HCT116 (cell line): Measurements from ENCODE around the gene SGSH.

Source experiments
- EZH2 ChIP-seq: fragments of 200-600 bp; sonication (generic); IDR thresholded peaks from 2 replicates; pipeline ENCODE4 v1.6.1; 2017; ENCODE audit warnings: antibody characterized with exemption, mixed run types
- POLR2A ChIP-seq: IDR thresholded peaks from 2 replicates; pipeline ENCODE4 v1.7.0; 2011; ENCODE audit warnings: borderline replicate concordance; ENCODE audit not compliant: insufficient read depth, insufficient read length; ENCODE audit errors: extremely low read depth
- RAD21 ChIP-seq: IDR thresholded peaks from 2 replicates; pipeline ENCODE4 v1.6.1; 2012; ENCODE audit warnings: low read depth, mild to moderate bottlenecking
- TF ChIP-seq, protein P1 (sequence below), 3 experiments: fragments of 200-600 bp in 1 of 3; sonication (generic) in 1 of 3; IDR thresholded peaks in 2 of 3; conservative IDR thresholded peaks in 1 of 3; 2 replicates each; pipeline ENCODE4 v1.5.1; 2012 to 2017; ENCODE audit warnings: low read depth in 2 of 3, low read length in 2 of 3, antibody characterized with exemption in 1 of 3, borderline replicate concordance in 1 of 3, control low read depth in 1 of 3, mild to moderate bottlenecking in 1 of 3, mixed read lengths in 1 of 3, mixed run types in 1 of 3, moderate library complexity in 1 of 3; ENCODE audit not compliant: insufficient read depth in 1 of 3

DNA sequence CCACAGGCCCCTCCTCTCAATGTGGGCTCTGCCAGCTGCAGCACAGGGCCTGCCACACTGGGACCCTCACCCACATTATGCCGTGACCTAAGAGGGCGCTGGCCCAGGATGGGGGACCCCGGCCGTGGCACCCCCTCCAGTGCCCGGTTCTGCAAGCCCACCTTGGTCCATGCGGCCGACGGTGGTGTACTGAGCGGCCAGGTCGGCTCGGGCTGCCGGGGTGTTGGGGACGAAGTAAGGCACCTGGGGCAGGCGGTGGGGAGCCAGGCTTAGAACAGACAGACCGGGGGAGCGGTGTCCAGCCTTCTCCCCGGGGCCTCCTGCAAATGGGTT, 6.5 kb downstream of the SGSH start:
- TF ChIP-seq POLR2A (no peak), EZH2 (no peak), RAD21 (no peak)
- TF ChIP-seq, protein P1, sequence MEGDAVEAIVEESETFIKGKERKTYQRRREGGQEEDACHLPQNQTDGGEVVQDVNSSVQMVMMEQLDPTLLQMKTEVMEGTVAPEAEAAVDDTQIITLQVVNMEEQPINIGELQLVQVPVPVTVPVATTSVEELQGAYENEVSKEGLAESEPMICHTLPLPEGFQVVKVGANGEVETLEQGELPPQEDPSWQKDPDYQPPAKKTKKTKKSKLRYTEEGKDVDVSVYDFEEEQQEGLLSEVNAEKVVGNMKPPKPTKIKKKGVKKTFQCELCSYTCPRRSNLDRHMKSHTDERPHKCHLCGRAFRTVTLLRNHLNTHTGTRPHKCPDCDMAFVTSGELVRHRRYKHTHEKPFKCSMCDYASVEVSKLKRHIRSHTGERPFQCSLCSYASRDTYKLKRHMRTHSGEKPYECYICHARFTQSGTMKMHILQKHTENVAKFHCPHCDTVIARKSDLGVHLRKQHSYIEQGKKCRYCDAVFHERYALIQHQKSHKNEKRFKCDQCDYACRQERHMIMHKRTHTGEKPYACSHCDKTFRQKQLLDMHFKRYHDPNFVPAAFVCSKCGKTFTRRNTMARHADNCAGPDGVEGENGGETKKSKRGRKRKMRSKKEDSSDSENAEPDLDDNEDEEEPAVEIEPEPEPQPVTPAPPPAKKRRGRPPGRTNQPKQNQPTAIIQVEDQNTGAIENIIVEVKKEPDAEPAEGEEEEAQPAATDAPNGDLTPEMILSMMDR (IDR thresholded peaks at IDR 0.05 in 2 of 3, conservative IDR thresholded peaks at IDR 0.05 in 1 of 3; ENCODE audit: borderline replicate concordance in 1 of 3, insufficient read depth in 1 of 3, low read depth in 2 of 3, low read length in 2 of 3) = no peak
